Stimulated activated CD4-positive, alpha-beta T cell treated with anti-CD3 and anti-CD28 coated beads, Interleukin-15, amount 100 ng/mL, for 48 hours (primary cell): ENCODE data around the gene WIPF3.

Source experiments
- DNase-seq, 2 donors: peaks; one replicate each; pipeline ENCODE4 v3.0.0-alpha.2; 2020; ENCODE audit warnings: low read depth in 2 of 2

Gene WIPF3

DNA sequence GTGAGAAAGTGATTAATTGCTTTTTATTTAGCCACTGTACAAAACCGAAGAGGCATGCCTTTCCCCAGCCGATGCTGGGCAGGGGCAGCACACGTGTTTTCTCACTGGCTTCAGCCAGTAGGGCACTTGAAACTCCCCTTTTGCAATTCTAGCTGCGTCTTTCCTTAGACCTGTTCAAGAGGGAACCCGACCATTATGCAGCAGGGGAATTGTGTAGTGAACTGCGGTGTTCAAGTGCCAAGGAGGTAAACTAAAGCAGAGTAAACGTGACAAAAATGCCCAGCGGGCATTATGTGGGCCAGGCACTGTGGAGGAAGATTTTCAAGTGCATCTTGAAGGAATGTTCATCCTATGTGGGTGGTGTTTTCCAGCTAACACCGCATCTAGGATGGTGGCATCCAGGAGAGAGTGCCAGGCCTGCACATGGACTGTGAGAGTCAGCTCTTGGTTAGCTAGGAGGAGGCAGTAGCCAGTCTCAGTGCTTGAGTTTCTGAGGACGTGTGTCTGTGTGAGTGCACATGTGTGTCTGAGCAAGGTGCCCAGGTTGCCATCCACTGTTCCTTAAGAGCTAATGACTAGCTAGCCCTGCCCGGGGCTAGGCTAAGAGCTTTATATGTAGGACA, 3.3 kb downstream of the WIPF3 start:
- no peak for DNase-seq

DNA sequence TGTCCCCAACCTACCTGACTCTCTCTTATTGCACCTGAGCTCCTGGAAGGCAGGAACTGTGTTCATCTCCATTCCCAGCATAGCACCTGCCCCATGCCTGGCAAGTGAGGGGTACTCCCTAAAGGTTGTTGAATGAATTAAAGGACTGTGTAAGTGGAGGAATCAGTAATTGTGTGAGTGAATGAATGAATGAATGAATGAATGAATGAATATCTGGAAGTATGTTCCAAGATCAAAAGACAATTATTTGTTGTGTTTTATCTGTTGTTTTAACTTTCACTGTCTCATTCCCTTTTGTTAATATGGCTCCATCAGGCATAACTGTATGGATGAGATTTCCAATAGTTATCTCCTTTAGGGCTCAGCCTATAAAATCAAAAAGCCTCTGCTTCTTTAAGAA, 4.0 kb downstream of the WIPF3 start:
- no peak for DNase-seq

DNA sequence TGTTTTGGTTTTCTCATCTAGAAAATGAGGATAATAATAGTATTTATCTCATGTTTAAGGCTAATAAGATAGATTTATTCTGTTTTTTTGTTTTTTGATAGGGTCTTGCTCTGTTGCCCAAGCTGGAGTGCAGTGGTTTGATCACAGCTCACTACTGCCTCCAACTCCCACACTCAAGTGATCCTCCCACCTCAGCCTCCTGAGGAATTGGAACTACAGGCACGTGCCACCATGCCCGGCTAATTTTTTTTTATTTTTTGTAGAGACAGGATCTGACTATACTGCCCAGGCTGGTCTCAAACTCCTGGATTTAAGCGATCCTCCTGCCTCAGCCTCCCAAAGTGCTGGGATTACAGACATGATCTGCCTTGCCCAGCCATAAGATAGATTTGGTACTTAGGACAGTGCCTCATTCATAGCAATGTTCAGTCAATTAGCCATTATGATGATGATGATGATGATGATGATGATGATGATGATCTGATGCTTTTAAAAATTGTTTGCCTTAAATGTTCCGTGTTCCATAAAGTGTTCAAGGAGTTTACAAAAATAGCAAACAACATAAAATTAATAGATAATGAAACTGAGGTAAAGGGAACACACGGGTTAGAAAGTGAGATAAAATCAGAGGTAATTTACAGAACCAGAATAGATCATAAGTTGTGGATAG, 4.6 kb downstream of the WIPF3 start:
- no peak for DNase-seq

DNA sequence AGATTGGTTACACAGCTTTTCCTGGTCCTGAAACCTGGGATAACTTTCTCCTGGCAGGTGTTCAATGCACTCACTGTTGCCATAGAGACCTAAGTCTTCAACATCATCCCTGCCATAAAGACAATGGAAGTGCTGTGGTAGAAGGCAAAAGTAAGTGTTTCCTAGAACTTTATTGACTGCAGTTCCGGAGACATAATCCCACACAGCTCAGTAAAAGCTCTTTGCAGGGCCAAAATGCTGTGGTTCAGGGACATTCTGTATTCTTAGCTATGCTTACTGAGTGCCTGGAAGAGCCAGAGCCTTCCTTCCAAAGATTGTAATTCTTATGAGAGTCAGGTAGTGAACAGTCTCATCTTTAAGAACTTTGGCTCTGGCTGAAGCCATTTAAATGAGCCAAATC, 5.3 kb downstream of the WIPF3 start:
- DNase-seq: no peak

DNA sequence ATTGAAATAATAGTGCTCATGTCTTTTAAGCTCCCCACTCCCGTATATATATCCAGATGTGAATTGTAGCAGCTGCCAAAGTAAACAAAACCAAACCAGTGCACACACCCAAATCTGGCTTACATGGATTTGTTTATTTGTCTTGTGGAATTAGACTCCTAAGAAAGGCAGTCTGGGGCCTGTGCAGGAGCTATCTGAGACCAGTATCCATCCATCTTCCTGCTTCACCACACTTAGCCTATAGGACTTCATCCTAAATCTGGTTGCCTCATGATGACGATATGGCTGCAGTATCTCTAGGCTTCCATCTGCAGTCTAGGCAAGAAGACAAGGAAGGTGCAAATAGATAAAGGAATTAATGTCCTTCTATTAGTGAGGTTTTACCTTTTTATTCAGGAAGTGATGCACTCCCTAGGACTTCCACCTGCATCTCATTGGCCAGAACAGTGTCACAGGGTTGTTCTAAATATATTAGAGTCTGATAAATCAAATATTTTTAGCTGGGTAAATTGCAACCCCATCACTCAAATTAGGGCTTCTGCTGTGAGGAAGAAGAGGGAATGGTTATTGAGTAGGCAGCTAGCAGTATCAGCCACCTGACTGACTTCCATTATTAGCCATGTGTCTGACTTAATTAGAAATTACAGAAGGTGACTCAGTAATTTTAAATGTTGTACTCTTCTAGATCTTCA, 6.0 kb downstream of the WIPF3 start:
- no peak for DNase-seq

DNA sequence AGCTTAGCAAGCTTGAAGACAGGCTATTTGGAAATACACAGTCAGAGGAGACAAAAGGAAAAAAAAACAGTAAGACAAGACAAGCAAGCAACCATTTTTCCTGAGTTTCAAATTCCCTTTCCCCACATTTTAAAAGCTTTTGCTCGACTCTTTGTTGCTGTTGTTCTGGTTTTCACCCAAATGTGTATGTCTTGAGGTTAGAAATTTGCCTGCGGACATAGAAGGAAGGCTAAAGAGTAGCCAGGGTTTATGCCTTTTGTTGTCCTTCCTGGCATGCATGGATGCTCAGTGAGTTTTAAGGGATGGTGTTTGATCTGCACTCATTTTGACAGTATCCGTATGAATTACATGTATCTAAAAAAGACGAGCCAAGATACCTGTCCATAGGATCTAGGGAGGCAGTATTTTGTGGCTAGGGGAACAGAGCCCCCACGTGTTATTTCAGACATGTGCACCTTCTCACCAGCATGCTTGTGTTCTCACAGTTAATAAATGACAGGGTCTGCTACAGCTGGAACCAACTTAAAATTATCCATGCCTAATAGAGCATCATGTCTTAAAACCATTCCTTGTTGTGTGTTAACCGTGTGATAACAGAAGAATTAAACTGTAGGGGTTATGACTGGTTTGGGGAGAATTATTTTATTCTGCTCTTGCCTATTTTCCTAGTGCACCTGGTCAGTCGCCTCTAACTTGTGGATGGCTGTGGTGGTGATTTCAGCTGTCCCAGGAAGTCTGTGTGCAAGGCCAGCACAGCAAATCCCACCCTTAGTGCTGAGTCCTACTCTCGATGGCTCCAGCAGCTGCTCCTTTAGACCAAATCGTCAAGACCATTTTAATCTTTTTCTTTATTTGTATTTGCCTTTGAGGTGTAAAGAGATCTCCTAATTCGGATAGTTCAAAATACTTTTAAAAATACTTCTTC, 9.1 kb downstream of the WIPF3 start:
- no peak for DNase-seq

DNA sequence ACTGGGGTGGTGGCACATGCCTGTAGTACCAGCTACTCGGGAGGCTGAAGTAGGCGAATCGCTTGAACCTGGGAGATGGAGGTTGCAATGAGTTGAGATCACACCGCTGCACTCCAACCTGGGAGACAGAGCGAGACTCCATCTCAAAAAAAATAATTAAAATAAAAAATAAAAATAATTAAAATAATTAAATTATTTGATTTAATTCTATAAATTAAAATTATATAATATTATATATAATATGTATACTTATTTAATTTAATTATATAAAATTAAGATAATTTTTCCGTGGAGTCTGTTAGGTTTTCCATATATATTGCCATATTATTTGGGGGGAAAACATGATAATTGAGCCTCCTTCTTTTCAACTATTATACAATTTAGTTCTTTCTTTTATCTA, 12.0 kb downstream of the WIPF3 start:
- DNase-seq: no peak

DNA sequence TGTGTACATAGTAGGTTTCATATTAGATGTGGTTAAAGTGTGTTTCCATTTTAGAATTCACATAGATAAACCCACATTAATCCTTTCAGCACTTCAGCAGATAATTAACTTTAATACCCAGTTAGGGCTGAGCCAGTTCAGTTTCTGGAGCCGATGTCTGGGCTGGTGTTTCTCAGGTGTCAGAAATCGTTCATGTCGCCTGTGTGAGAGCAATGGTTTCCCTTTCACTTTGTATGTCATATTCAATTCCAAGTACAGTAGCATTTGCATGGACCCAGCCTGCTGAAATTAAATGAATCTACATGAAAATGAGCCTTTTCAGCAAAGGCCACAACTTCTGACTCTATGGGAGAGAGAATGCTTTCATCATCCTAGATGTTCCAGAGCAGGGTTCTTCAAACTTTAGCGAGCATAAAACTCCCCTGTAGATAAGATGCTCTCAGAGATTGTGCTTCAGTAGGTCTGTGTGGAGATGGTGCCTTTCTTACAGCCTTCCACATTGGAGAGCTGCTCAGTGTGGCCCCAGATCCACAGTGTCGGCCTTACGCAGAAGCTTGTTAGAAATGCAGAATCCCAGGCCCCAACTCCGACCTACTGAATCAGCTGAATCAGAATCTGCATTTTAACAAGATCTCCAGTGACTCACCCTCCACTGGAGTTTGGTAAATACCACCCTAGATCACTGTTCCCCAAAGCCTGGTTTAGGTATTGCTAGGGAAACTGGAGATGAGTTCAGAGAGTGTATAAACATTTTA, 19.6 kb downstream of the WIPF3 start:
- no peak for DNase-seq

DNA sequence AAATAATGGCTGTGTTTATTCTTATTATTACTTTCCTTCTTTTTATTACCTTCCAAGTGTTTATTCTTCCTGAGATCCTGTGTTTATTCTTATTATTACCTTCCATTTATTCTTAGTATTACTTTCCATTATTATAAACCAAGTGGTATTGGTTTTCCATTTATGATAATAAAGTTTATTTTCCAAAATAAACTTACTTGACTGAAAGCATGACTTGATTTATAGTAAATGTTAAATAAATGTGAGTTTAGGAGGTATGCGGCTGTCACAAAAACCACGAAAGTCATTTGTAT, 20.2 kb downstream of the WIPF3 start:
- no peak for DNase-seq

DNA sequence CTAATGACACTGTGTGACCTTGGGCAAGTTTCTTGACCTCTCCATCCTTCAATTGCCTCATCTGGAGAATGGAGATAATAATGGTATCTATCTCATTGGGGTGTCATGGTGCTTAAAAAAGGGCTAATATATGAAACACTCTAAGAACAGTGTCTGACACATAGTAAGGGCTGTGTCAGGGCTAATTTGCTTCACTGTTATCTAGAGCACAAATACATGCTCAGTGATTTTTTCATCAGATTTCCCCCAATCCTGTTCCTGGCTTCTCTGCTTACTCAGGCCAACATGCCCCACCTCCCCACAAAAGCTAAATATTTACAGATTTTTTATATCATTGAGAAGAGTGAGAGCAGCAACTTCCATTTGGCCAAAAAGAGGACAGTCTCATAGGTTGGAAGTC, 20.6 kb downstream of the WIPF3 start:
- no peak for DNase-seq

DNA sequence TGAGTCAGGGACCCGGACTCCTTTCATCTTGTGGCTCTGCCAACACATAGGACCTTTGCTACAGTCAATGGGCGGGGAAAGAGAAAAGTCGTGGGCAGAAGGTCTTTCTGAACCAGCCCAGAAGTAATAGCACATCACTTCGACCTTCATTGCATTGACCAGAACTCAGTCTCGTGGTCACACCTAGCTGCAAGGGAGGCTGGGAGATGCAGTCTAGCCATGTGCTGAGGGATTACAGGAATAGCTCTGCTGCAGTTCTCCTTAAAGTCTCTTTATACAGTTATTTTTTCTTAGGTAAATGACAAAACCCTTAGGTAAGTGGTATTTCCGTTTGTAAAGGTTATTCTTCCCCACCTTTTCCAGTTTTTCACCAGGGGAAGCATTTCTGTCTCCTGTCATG, 25.4 kb downstream of the WIPF3 start:
- no peak for DNase-seq

DNA sequence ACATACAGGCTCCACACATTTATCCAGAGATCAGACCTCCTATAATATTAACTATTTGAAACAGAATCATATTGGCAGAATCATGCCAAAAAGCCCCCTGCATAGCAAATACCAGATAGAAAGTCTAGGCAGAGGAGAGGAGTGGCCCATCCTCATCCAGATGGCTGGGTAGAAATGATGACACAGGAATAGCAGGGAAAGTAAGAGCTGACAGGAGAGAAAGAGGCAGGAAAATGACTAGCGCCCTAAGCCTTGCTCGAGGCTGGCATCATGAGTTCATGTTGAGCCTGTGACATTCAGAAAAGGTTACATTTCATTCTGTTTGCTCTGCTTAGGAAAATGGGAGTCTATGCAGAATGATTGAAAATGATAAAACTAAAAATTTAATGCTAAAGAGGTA, 27.6 kb downstream of the WIPF3 start:
- DNase-seq: no peak

DNA sequence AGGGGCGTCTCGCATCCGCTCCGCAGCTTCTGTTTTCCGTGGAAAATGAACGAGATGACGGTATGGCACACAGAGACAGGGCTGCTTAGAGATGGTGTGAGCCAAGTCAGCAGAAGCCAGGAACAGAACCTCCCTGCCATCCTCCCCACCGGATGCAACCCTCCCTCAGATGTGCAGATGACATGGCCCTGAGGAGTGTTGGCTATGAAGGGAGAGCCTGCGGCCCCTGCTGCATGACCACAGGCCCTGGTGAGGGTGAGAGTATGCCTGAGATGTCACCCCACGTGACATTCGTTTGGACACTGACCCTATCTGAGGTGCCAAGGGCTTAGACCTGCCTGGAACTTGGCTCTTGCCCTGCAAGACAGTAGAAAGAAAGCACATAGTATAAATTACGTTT, 29.4 kb downstream of the WIPF3 start:
- DNase-seq: no peak

DNA sequence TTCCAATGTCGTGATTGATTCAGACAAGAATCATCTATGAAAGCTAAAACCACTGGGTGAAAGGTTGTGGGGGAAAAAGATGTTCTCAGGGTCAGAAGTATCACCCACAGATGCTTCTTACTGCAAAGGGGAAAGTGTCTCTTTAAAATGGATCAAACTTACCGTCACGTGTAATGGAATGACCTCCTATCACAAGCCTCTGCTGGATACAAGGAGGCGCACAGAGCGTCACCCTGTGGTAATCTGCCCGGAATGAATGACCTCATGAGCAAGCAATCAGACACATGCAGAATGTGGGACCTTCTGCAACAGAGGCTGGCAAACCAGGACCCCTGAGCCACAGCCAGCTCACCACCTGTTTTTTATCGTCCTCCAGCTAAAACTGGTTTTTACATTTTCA, 33.0 kb downstream of the WIPF3 start:
- DNase-seq: no peak

DNA sequence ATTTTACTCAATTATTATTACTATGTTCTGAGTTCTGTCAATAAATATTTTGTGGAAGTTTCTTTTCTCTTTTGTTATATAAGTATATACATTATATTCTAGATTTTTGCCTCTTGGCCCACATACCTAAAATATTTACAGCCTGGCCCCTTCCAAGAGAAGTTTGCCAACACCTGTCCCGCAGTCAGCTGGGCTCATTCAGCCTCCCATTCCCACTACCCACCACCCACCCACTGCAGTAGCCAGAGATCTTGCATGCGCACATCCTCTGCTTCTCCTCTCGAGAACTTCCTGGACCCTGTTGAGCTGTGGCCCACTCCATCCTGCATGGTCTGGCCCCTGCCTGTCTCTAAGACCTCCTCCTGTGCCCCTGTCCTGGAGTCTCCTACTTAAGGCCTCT, 33.6 kb downstream of the WIPF3 start:
- DNase-seq: no peak

DNA sequence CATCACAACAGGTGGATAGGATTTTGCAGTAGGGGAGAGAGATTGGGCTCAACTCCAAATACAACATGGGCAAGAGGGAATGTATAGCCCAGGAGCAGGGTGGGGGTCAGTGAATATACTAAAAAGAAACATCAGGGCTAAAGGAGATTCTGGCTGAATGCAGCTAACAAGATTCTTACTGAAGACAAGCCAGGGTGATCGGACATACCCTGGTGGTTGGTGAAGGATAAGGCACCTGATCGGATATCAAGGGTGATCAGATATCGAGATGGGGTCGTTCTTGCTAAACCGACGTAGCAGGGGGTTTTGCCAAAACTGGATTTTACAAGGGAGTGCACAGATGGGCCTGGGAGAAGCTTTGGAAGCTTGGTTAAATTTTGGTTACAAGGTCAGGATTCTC, 34.4 kb downstream of the WIPF3 start:
- no peak for DNase-seq

DNA sequence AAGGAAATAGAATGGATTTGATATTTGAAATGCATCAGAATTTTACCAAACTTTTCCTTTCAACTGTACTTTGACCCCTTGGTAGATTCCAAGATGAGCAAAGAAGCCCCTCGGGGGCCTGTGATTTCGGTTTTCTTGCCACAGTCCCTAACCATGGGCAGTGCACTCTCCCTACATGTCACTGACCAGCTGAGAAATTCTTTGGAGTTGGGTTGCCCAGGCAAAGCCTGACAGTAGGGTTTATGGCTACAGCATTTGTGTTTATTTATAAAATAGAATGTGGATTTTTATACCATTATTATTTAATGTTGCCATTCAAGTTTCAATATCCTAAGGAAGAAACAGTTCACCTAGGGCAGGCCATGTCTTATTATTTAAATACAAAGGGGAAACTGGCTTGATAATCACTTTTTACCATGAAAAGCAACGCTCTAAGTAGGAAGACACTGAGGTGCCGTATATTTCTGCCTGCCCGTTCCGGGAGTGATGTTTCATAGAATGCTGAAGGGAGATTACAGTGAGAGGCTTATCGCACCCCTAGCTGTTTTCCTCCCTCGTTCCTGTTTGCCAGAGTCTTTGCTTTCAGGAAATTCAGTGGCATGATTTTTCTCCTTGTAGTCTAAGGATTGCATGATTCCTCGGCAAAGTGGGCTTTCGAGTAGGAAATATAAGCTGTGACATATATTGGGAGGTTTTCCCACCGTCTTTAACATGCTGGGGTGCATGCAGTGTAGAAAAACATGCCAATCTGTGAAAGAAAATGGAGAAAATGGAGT, 35.8 kb downstream of the WIPF3 start:
- no peak for DNase-seq

DNA sequence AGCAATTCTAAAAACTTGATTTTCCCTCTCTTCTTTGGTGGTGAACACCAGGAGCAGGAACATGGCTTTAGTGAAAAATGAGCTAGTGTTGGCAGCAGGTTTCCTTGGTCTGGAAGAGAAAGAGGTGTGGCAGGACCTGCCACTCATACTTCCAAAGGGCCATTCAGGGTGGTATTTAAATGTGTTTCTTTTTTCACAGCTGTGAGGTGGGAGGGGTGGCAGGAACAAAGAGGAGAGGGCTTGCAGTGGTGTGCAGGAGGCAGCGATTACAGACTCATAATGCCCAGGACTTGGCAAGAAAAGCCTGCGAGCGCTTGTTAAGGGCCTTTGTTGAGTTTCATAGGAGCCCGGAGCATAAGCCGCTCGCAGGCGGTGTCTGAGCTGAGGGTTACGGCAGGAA, 36.8 kb downstream of the WIPF3 start:
- DNase-seq: no peak

DNA sequence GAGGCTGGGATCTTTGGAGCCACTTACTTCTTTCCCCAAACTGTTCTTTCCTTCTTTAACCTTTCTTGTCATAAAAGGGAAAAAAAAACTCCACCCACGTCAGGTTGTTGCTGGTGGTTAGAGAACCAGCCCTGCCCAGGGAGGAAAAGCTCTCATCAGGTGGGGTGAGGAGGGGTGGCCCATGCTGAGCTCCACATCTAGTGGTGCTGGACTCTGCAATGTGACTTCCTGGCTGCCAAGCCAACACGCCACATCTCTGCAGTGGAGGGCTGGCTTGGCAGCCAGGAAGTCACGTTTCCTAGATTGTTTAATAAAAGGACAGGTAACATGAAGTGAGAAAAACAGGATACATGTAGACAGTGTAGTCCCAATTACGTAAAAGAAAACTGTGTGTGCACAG, 37.4 kb downstream of the WIPF3 start:
- DNase-seq: no peak

DNA sequence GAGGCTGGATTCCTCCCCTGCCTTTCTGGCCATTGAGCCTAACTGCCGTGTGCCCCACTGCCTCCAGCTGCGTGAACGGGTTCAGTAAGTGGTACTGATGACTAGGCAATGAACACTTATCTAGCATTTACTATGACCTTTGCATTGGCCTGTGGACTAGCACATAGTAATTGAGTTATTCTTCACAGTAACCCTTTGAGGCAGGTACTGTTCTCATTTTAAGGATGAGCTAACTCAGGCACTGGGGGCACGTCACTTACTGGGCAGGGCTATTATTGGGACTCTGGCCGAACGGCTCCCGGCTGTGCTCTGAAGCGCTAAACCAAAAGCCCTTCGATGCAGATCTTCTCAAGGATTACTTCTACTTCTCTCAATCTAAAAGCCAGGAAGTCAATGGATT, 38.3 kb downstream of the WIPF3 start:
- DNase-seq: no peak

DNA sequence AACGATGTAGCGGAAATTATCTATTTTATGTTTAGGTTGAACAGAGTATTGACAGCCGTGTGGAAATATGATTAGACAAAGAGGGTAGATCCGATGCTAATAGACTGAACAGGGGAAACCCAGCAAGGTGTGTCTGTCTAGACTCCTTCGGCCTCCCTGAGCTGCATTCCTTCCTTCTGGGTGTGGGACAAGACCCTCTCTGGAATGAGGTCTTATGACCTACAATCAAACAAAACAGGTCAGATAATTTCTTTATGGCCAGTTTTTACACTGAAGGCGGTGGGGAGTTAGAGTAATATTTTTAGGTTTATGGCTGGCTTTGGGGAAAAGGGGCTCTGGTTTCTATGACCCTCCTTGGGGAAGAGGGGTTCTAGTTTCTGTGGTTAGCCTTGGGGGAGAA, 41.2 kb downstream of the WIPF3 start:
- no peak for DNase-seq
